CD4-positive, alpha-beta T cell treated with Interleukin-15 for 1 hour (primary cell): ENCODE results near the gene C20orf144.

Experiments
- DNase-seq: peaks from one replicate; pipeline ENCODE4 v3.0.0-alpha.2; 2020

Gene C20orf144

DNA sequence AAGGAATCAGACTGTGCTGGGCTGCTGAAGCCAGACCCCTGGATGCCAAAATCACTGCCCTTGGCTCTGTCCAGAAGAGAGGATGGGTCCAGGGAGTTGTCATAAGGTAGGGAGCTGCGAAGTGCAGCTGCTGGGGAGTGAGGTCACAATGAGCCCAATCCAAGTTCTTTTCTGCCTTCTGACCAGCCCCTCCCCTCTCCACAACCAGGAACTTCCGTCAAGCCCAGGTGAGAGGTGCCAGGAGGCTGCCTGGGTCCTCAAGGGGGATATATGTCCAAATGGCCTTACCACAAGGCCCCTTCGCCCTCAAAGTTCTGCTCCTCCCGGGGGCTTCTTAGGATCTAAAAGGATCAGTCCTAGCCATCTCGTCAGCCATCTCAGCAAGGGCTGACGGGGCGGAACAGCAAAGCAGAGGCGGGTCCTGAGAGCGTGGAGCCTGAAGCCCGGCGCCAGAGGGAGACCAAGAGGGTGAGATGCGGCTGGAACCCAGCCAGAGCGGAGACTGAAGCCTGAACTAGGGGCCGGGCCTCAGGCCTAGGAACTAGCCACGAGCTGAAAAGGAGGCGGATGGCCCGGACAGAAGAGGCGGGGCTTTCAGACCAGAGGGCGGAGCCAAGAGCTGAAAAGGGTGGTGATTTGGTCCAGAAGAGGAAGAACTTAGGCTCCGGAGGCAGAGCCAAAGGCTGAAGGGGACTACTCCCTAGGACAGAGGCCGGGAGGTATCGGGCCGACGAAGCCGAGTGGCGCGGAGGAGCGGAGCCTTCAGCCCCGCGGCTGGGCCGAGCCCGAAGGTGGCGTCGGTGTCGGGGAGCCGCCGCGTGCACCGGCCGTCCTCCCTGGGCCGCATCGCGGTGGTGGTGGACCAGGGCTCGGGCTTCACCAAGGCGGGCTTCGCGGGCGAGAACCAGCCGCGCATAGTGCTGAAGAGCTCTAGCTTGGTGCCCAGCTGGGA is 4.4 kb downstream of the C20orf144 start, which contains the start of gene ACTL10:
TSS of gene ACTL10 (plus strand) at position 651 of the 952 bp plus-strand sequence. CDS start 555 bp downstream, outside the sequence.
- DNase-seq: peak; percentile 92

DNA sequence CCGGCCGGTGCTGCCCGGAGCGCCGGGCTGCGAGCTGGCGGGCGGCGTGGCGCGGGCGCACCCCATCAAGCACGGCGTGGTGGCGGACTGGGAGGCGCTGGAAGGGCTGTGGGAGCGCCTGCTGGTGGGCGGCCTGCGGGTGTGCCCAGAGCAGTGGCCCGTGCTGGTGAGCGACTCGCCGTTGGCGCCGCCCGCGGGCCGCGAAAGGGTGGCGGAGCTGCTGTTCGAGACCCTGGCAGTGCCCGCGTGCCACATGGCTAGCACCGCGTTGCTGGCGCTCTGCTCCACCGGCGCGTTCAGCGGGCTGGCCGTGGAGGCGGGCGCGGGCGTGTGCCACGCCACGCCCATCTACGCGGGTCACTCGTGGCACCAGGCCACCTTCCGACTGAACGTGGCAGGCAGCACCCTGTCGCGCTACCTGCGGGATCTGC is 5.1 kb downstream of the C20orf144 start:
- peak; percentile 43 for DNase-seq

DNA sequence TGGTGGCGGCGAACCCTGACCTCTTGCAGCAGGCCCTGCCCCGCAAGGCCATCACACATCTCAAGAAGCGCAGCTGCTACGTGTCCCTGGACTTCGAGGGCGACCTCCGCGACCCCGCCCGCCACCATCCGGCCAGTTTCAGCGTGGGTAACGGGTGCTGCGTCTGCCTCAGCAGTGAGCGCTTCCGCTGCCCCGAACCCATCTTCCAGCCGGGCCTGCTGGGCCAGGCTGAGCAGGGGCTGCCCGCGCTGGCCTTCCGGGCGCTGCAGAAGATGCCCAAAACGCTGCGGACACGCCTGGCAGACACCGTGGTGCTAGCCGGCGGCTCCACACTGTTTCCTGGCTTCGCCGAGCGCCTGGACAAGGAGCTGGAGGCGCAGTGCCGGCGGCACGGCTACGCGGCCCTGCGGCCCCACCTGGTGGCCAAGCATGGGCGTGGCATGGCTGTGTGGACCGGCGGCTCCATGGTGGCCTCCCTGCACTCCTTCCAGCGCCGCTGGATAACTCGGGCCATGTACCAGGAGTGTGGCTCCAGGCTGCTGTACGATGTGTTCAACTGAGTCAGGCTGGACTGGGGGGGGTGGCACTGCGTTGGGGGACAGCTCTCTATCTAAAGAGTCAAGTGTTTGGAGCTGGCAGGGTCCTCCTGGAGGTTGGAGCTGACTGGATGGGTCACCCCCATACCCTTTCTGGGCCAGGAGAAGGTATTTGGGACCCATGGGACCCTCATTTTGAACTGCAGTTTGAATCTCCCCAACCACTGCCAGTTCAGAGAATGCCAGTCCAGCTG is 5.7 kb downstream of the C20orf144 start:
- peak; percentile 81 for DNase-seq

DNA sequence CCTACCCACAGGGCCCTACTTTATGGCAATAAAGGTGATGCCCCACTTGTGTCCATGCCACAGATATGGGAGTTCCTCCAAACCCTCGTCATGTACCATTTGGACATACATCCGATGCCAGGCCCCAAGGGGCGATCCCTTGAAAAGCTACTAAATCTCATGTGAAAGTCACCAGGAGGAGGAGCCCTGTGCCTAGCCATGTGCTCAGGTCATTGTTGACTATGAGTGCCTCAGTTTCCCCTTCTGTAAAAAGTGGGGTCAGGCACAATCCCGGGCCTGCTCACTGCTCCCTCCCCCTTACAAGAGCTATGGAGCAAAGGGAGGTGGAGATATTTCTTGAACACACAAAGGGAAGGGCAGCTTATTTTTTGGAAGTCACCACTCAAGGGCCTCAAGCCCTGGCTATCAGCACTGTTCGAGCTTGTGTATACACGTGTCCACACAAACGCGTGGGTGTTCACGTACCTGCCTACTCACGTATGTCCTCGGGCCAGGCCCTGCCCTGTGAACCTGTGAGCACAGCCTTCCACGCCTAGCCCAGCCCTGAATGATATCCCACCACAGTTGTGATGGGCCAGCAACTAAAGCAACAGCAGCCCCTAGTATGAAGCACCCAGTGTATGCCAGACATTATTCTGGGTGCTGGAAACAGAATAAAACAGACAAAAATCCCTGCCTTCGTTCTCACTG is 6.5 kb downstream of the C20orf144 start:
- DNase-seq: no peak

DNA sequence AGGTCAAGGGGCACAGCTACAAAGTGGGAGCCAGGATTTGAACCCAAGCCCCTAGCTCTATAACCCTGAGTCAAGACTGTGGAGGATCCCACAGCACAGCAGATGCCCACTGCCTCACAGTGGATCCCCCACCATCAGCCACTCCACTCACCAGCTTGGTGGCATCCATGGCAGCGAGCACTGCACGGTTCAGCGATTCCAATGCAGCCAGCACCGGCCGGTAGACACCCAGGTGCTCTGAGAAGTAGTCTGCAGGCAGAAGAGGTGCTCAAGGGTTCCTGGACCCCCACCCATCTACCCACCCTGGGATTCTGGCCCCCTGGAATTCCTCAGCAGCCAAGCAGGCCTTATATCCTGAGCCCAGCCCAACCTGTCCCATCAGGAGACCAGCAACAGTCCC is 7.1 kb downstream of the C20orf144 start:
- DNase-seq: no peak

DNA sequence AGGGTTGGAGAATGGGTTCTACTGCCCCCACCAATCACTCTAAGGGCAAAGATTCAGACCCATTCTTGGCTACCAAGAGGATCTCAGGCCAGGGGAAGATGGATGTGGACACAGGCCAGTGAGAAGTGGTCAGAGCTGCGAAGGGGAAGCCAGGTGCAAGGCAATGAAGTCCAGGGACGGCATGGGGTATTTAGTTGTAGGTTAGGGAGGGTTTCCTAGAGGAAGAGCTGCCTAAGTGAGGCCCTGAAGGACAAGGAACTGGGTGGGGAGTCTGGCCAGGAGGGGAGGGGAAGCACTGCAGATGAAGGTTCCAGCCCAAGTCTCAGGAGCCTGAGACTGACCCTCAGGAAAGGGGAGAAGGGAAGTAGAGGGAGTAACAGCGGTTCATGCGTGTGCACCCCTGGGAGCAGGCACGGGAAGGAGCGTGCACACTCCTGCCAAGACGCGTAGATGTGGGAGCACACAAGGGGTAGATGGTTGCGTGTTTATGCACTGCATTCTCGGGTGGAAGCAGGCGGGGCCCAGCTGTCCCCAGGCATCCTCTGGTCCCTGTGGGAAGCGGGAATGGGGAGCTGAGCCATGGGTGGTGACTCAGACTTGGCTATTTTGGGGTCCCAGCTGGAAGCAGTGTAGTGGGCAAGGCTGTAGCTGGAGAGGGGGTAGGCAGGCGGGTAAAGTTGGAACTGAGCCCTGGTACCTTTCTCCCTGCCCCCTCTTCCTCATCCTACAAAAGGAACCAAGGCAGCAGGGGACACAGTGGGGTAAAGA is 7.9 kb downstream of the C20orf144 start:
- DNase-seq: no peak

DNA sequence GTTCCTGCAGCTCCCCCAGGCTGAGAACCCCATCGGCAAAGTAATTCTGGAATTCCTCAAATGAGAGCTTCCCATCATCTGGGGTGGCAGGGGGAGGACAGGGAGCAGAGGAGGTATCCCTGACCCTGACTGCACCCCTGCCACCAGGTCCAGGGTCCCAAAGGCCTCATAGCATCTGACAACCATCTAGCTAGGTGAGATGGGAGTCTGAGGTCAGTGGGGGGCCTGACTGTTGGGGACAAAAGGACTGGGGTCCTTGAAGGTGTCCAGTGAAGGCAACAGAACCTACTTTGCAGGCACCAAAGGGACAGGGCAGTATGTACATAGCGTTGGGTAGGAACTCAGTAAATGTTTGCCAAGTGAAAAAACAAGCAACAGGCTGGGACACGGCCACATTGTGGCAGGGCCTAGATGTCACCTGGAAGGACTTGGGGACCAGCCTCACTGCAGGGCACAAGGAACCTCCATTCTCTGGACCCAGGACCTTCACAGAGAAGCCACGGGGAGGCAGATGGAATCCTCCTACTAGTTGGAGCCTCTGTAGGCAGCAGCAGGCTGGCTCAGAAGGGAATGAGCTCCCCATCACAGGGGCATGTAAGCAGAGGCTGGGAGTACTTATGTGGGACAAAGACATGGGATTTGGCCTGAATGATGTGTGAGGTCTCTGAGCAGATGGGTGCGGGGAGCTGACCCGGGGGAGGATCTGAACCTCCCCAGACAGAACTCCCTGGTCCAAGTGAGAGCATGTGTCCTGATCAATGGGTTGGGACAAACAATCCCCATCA is 8.8 kb downstream of the C20orf144 start:
- no peak for DNase-seq

DNA sequence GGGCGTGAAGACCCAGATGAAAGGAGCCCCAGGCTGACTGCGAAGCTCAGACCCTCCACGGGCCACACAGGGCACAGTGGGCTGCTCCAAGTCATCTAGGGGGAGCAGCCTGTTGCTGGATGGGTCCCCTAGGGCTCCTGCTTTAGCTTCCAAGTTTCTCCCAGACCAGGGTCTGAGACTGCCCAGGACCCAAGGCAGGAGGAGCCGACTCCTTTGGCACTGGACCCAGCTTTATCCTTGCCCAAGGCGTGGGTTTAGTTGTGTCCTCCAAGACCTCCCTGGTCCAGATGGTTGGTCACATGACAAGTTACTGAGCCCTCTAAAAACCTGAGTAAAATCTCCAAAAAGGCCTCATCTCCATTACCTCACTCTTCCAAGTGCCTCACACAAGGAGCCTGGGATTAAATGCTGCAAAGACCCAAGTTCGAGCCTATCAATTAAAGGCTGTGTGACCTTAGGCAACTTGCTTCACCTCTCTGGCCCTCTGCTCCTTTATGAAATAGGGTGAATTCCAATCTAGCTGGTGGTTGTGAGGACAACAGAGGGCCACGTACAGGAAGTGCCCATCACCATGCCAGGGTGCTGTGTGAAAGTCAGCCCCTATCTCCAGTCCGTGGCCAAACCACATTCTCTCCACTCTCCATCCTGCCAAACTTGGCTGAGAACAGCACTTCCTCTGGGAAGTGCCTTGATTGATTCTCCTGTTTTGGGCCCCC is 9.6 kb downstream of the C20orf144 start:
- no peak for DNase-seq

DNA sequence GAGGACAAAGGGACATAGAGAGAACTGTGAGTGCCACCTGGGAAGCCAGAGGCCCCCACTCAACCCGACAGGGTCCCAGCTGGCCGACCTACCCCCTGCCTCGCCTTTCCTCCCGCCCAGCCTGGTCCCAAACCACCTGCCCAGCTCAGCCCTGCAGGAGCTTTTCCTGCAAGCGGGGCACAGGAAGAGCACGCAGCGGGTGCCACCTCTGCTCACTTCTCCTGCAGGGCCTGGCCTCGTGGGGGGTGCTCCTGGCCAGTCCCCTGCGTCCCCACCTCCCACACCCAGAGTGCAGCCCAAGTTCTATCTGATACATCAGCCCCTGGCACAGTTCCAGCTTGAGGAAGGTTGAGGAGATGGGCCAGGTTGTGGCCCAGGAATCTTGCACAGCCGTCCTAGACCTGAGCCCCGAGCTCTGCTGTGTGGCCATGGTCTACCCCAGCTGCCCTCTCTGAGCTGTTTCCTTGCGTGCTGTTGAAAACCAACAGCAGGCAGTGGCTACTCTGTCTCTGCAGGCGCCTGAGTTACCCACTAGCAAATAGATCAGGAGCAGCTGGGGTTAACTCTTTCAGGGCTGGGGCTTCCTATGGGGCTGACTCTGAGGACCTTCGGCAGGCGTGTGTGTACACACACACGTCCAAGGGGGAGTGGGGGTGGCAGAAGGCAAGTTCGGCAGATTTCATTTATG is 10.4 kb downstream of the C20orf144 start:
- DNase-seq: no peak

DNA sequence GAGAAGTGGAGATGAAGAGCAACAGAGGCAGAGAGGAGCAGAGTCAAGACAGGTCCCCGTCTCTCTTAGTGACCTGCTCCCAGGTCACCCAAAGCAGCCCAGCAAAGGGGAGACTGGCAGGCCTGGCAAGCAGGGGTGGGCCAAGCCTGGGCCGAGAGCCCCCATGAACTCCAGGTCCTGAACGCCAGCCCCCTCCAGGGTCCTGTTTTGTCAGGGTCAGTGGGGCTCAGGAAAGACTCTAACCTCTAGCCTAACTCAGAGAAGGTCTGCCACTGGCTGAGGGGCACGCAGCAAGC is 10.9 kb downstream of the C20orf144 start:
- no peak for DNase-seq

DNA sequence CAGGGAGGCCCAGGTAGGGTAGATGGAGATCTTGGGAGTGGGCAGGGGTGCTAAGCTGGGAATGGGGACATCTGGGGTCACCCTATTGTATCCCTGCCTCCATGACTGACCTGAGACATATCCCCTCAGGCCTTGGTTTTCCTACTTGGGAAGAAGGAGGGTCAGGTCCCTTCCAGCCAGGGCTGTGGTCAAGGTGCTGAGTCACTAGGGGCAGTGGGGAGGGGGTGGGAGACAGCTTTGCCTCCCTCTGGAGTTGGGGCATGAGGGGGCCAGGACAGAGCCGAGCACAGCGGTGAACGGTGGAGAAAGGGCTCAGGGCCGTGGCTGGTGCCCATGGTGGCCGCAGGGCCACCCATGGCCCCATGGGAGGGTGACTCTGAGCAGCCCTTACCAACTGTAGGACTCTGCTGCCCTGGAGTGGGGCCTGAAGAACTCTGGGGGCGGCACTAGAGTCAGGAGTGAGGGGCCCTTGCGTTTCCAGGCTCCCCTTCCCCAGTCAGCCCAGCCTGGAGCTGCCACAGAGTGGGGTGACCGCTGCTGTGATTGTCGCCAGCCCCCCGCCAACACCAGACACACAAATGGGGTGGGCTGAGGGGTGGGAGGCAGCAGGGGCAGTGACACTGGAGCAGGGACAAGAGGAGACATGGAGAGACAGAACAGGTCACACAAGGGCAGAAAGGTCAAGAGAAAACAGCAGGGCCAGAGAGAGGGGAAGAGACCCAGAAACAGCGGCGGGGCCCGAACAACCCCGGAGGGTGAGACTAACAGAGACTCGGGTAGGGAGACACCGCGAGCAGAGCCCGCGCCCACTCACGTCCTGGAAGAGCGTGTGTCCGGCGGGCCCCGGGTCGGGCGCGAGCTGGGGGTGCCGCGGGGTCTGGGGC is 11.5 kb downstream of the C20orf144 start:
- no peak for DNase-seq

DNA sequence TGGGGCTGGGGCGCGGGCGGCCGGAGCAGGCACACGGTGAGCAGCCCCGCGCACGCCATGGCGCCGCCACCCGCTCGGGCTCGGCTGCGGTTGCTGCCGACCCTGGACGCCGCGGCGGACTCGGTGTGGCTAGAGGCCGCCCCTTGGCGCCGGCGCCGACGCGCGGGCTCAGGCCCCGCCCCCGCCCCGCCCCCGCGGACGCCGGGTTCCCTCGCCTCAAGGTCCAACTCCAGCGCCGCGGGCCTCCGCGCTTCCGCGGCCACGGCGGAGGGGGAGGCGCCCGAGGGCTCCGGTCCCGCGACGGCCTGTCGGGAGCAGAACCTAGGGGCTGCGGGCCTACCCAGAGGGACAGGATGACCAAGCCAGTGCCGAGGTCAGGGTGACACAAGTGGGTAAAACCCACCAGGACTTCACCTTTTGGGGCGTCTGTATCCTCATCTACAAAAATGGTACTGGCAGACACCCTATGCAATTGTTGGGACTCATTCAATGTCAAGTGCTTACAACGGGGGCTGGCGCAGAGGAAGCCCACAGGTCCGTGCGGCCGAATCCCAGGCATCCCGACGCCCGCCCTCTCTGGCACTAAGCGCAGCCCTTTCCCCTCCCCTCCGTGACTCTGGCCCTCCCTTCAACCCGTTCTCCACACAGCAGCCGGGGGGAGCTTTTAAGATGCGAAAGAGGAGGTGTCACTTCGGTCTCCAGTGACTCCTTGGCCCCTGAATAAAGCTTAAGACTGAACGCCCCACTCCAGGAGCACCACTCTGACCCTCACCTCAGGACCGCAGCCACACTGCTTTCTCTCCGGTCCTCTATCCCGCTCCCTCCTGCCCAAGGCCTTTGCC is 12.4 kb downstream of the C20orf144 start, which contains the start of gene NECAB3:
TSS of gene NECAB3 (minus strand) at position 135 of the 842 bp plus-strand sequence. CDS start at position 59, 76 bp downstream.
- DNase-seq: peak; percentile 65

DNA sequence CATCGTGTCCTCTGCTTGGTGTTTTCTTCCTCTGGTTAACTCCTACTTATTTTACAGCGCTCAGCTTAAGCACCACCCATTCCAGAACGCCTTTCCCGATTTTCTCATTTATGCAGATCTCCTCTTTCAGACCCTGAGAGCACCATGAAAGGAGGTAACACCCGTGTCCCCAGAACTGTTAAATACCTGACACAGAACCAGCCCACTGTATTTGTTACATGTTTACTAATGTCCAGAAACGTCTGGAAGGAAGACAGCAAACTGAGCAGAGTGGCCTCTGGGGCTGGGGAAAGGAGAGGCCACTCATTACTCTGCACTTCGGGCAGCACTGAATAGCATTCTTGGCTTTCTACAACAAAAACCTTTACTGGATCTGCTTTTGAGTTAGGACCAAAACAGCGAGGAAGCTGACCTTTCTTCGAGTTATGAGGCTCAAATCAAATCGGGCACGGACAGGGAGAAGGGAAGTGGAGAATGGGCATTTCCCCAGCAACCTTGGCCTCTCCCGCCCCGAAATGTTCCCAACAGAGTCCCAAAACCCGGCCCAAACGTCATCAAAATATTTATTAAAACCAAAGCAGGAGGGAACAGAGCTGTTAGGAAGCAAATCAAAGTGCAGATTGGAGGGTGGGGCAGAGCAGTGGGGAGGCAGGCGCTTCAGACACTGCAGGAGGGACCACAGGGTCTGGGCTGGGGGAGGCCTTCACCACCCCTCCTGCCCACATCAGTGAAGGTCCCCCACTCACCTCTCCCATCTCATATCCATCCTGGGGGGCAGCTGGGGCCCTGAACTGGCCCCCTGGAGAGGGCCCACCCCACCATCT is 13.2 kb downstream of the C20orf144 start:
- DNase-seq: no peak

DNA sequence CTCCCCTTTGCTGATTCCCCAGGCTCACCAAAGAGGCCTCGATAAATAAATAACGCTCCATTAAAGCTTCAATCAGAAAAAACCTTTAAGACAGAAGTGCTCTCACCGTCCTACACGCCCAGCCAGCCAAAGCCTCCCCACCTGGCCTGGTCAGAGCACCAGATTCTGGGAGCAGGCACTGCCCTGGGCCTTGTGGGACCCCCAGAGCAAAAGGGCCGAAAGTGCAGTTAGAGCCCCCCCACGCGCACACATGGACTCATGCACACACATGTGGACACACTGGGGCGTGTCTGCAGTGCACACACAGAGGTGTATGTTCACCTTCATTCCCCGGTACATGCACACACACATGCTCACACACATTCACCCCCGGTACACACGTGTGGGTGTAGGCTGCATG is 14.0 kb downstream of the C20orf144 start:
- no peak for DNase-seq

DNA sequence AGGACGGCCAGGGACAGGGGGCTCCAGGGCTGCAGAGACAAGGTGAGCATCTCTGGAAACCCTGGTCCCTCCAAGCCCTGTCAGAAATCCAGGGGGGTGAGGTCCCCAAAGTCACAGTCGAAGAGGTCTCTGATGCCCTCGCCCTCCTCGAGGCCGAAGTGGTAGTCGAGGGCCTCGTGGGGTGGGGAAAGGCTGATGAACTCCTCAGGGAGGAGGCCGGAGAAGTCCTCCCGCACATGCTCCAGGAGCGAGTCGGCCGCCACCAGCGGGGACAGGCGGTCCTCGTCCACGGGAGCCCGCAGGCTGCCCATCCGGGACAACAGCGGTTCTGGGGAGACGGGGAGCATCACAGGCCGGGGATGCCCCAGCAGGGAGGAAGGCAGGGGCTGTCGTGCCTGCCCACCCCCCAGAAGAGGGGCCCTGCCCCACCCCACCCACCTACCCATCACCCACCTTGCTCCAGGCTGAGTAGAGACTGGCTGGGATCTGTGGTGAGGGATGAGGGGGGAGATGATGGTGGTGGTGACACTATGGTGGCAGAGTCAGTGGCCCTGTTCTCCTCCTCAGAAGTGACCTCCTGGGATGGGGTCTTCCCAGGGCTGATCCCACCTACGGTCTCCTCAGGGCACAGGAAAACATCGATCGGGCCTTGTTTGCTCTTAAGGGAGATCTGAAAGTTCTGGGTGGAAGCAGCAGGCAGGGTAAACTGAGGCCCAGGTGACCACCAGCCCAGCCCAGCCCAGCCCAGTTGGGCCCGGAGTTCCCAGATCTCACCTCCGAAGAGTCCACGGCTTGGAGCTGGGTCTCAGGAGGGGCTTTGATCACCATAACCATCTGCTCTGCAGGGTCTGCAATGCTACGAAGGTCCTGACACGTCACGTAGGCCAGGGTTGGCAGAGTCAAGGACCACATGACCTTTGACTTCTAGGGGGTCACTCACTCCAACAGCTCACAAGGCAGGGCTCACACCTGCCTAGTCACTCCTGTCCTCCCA is 14.8 kb downstream of the C20orf144 start:
- no peak for DNase-seq
